Stomach (tissue), 4 donors: ENCODE results near the gene STXBP6.

Experiments
- CTCF ChIP-seq, 7 experiments: fragments of 450-650 bp in 4 of 7; fragments of 200-600 bp in 3 of 7; sonication (generic) in 3 of 7; IDR thresholded peaks; one replicate each; pipeline ENCODE4 v1.5.1; 2016 to 2019; ENCODE audit warnings: antibody characterized with exemption in 7 of 7, control low read depth in 2 of 7, mild to moderate bottlenecking in 1 of 7
- POLR2A ChIP-seq, 4 donors: fragments of 450-650 bp; IDR thresholded peaks; one replicate each; pipeline ENCODE4 v1.6.1; 2016; ENCODE audit warnings: antibody characterized with exemption in 4 of 4, control low read depth in 2 of 4, mild to moderate bottlenecking in 1 of 4, moderate library complexity in 1 of 4

GRCh38 chr14:24972844-24973243 is 77.1 kb downstream of the STXBP6 start:
- no peak for TF ChIP-seq CTCF (IDR thresholded peaks at IDR 0.05)
- no peak for TF ChIP-seq POLR2A (IDR thresholded peaks at IDR 0.05)
